Psoas muscle (tissue), 8 donors: ENCODE measurements around the gene CRACDL. TPM values are rescaled to one million over a fixed set of nuclear protein-coding genes. Genes with fewer than 3 reads are reported as not detected.
A peak's percentile ranks its signal among the peaks of the same experiment; 100 is the strongest.

Source experiments
- ATAC-seq, 4 donors: fragments of 200-7000 bp; cut with Tn5 transposase; one replicate each; pipeline ENCODE4 v1.9.1; 2020; ENCODE audit warnings: moderate library complexity in 3 of 4, mild to moderate bottlenecking in 2 of 4
- DNase-seq, 2 donors: peaks; one replicate each; pipeline ENCODE4 v3.0.0-alpha.2; 2020
- H3K27ac ChIP-seq: fragments of 200-600 bp; one replicate; pipeline ENCODE4 v1.8.0; 2022
- H3K27me3 ChIP-seq, 3 donors: fragments of 200-600 bp in 1 of 3; one replicate each; pipeline versions ENCODE4 v1.6.1 to v1.8.0; 2013 to 2022; ENCODE audit warnings: low read length in 2 of 3, mild to moderate bottlenecking in 2 of 3, moderate library complexity in 1 of 3; ENCODE audit not compliant: insufficient read depth in 3 of 3
- H3K36me3 ChIP-seq, 2 donors: fragments of 200-600 bp in 1 of 2; one replicate each; pipeline versions ENCODE4 v1.6.1 to v1.8.0; 2013 to 2022; ENCODE audit warnings: low read depth in 1 of 2, mild to moderate bottlenecking in 1 of 2, moderate library complexity in 1 of 2; ENCODE audit not compliant: insufficient read depth in 1 of 2
- H3K4me1 ChIP-seq: fragments of 200-600 bp; one replicate; pipeline ENCODE4 v1.8.0; 2022
- H3K4me3 ChIP-seq: fragments of 200-600 bp; one replicate; pipeline ENCODE4 v1.8.0; 2022; ENCODE audit warnings: mild to moderate bottlenecking
- H3K9me3 ChIP-seq: fragments of 200-600 bp; one replicate; pipeline ENCODE4 v1.8.0; 2022
- CTCF ChIP-seq: fragments of 200-600 bp; IDR thresholded peaks from one replicate; pipeline ENCODE4 v1.8.0; 2022; ENCODE audit warnings: antibody characterized with exemption
- WGBS, 3 donors: extraction: QIAGEN DNeasy Blood & Tissue Kit; methylation state at CpG; one replicate each; pipeline versions ENCODE4 v1.1.6 to v1.1.7; 2013; 5-methylcytosine and 5-hydroxymethylcytosine counted together
- intact Hi-C, 2 donors: fragments of 100-400 bp; cut with DNase I; formaldehyde crosslinking; loops; one replicate each; pipeline versions ENCODE4 v1.11.0 to v1.14.2; 2022
- polyA plus RNA-seq, 3 donors: library from polyadenylated mRNA; stranded (reverse); fragments of 200-250 nt; gene quantifications; one replicate each; pipeline ENCODE4 v1.2.3, GENCODE V29; 2013
- total RNA-seq, 4 donors: library from RNA; stranded (reverse); fragmentation: NEBNext Ultra II Directional in 2 of 4; extraction: Animal tissue kit (Norgen Biotek cat#: 25700) in 2 of 4; gene quantifications; one replicate each; pipeline versions ENCODE4 v1.2.1 to v1.2.4, GENCODE V29; 2021 to 2023
- donor health status: healthy with polysubstance abuse.
- donor health status: DM: no; HTN: no; CAD: no; lungs with moderate emphysema.
- donor health status: Bipolar disorder and iron deficiency.
- donor health status: healthy.
- donor health status: DM: yes; HTN: yes; CAD: no.
- donor health status: DM: no; HTN: no; CAD: no.
- donor health status: DM: no; HTN: no; CAD: no.
- donor health status: DM: yes; HTN: yes; CAD: no.

The CRACDL gene
- total and polyA plus RNA-seq, 7 donors = 0.97 to 3.1 (median 2.3) TPM

GRCh38 chr2:98826856-98827255, 109.2 kb downstream of the CRACDL start:
- Histone ChIP-seq H3K36me3 (no peaks in the 10 kb centered on the region), H3K27ac (no peak overlapping the region), H3K4me1 (no peaks in the 10 kb centered on the region), H3K4me3 (no peak overlapping the region), H3K27me3 (peaks cover 0 to 19% (median 11%) of the 10 kb centered on the region in 3 donors), H3K9me3 (no peaks in the 10 kb centered on the region)
- ATAC-seq (no peak), DNase-seq (no peak)
- TF ChIP-seq CTCF = no peak
- 85 to 90% (median 89%) methylated on average over 15 of the region's 15 CpGs for WGBS, 3 donors
- intact Hi-C loops = no loop called here

- no peak overlapping the region for H3K27ac ChIP-seq
- no peak for TF ChIP-seq CTCF
- intact Hi-C loops = no loop called here
- peaks cover 0 to 27% (median 15%) of the 10 kb centered on the region in 3 donors for H3K27me3 ChIP-seq
- DNase-seq = no peak
- no peak for ATAC-seq
- WGBS, 3 donors = 92 to 96% (median 94%) methylated on average over 6 of the region's 6 CpGs
- no peaks in the 10 kb centered on the region for H3K9me3 ChIP-seq
- no peak overlapping the region for H3K4me3 ChIP-seq
- H3K4me1 ChIP-seq = no peaks in the 10 kb centered on the region
- H3K36me3 ChIP-seq = no peaks in the 10 kb centered on the region
Measured at GRCh38 chr2:98825858-98826257, 110.2 kb downstream of the CRACDL start.

GRCh38 chr2:98825404-98825803, 110.6 kb downstream of the CRACDL start:
- no peak for TF ChIP-seq CTCF
- Histone ChIP-seq H3K9me3 (no peaks in the 10 kb centered on the region), H3K36me3 (no peaks in the 10 kb centered on the region), H3K27me3 (peaks cover 0 to 28% (median 15%) of the 10 kb centered on the region in 3 donors), H3K4me1 (no peaks in the 10 kb centered on the region), H3K4me3 (no peak overlapping the region), H3K27ac (peak overlapping the region; percentile 46)
- DNase-seq (no peak), ATAC-seq (no peak)
- 15 to 29% (median 17%) methylated on average over 6 of the region's 6 CpGs for WGBS, 3 donors
- intact Hi-C loops = no loop called here

- H3K4me1 ChIP-seq = no peaks in the 10 kb centered on the region
Measured at GRCh38 chr2:98825020-98825350, 111.0 kb downstream of the CRACDL start.

More at GRCh38 chr2:98825020-98825350, 111.0 kb downstream of the CRACDL start:
- Histone ChIP-seq H3K27ac (peak overlapping the region; percentile 46), H3K27me3 (peaks cover 0 to 28% (median 15%) of the 10 kb centered on the region in 3 donors), H3K36me3 (no peaks in the 10 kb centered on the region), H3K4me3 (no peak overlapping the region), H3K9me3 (no peaks in the 10 kb centered on the region)
- WGBS, 3 donors = 90 to 98% (median 93%) methylated on average over 3 of the region's 3 CpGs
- DNase-seq (no peak), ATAC-seq (no peak)
- no peak for TF ChIP-seq CTCF
- intact Hi-C loops = no loop called here
